ENCODE results near the gene LFNG. TPM values are rescaled to one million over a fixed set of nuclear protein-coding genes. Genes with fewer than 3 reads are reported as not detected.

Gene LFNG
- polyA plus RNA-seq, 2 donors = 12.0 to 13.7 TPM

- Histone ChIP-seq H3K4me1 (ENCODE audit: control insufficient read depth in 2 of 2, insufficient read depth in 2 of 2, low read length in 1 of 2) (peaks cover 9 to 17% of the 10 kb centered on the region in 2 donors), H3K27me3 (ENCODE audit: control insufficient read depth in 1 of 2, insufficient read depth in 2 of 2, low read length in 2 of 2) (no peaks in the 10 kb centered on the region), H3K36me3 (ENCODE audit: control insufficient read depth in 2 of 2, insufficient read depth in 2 of 2, low read length in 1 of 2) (no peaks in the 10 kb centered on the region), H3K9me3 (ENCODE audit: control insufficient read depth in 2 of 2, insufficient read depth in 1 of 2, low read depth in 1 of 2, low read length in 1 of 2) (no peaks in the 10 kb centered on the region), H3K27ac (ENCODE audit: low read depth in 2 of 2, low read length in 1 of 2) (no peak within 1 kb of the TSS), H3K4me3 (ENCODE audit: low read depth in 1 of 2, low read length in 2 of 2) (no peak within 1 kb of the TSS)
- WGBS, 2 donors = 59 to 76% methylated on average over 7 to 14 of the region's 16 CpGs
These were observed 43.3 kb upstream of the LFNG start, which contains the start of gene GRIFIN for GRCh38 chr7:2476298-2476697. TSS of gene GRIFIN (minus strand) at chr7:2476398. CDS start at chr7:2476383, 15 bp downstream.

- WGBS, 2 donors = 76 to 81% methylated on average over 25 of the region's 25 CpGs
- no peak overlapping the region for H3K4me3 ChIP-seq (ENCODE audit: low read depth in 1 of 2, low read length in 2 of 2)
- no peaks in the 10 kb centered on the region for H3K36me3 ChIP-seq (ENCODE audit: control insufficient read depth in 2 of 2, insufficient read depth in 2 of 2, low read length in 1 of 2)
- no peaks in the 10 kb centered on the region for H3K27me3 ChIP-seq (ENCODE audit: control insufficient read depth in 1 of 2, insufficient read depth in 2 of 2, low read length in 2 of 2)
- H3K27ac ChIP-seq (ENCODE audit: low read depth in 2 of 2, low read length in 1 of 2) = no peak overlapping the region
- H3K4me1 ChIP-seq (ENCODE audit: control insufficient read depth in 2 of 2, insufficient read depth in 2 of 2, low read length in 1 of 2) = peaks cover 6 to 13% of the 10 kb centered on the region in 2 donors
- H3K9me3 ChIP-seq (ENCODE audit: control insufficient read depth in 2 of 2, insufficient read depth in 1 of 2, low read depth in 1 of 2, low read length in 1 of 2) = no peaks in the 10 kb centered on the region
These were observed 42.7 kb upstream of the LFNG start for GRCh38 chr7:2476776-2477446.

GRCh38 chr7:2477447-2478398 is 41.9 kb upstream of the LFNG start:
- Histone ChIP-seq H3K36me3 (ENCODE audit: control insufficient read depth in 2 of 2, insufficient read depth in 2 of 2, low read length in 1 of 2) (no peaks in the 10 kb centered on the region), H3K4me3 (ENCODE audit: low read depth in 1 of 2, low read length in 2 of 2) (no peak overlapping the region), H3K27me3 (ENCODE audit: control insufficient read depth in 1 of 2, insufficient read depth in 2 of 2, low read length in 2 of 2) (no peaks in the 10 kb centered on the region), H3K4me1 (ENCODE audit: control insufficient read depth in 2 of 2, insufficient read depth in 2 of 2, low read length in 1 of 2) (peaks cover 6 to 13% of the 10 kb centered on the region in 2 donors), H3K27ac (ENCODE audit: low read depth in 2 of 2, low read length in 1 of 2) (no peak overlapping the region), H3K9me3 (ENCODE audit: control insufficient read depth in 2 of 2, insufficient read depth in 1 of 2, low read depth in 1 of 2, low read length in 1 of 2) (peaks cover 0 to 3% of the 10 kb centered on the region in 2 donors)
- 36 to 37% methylated on average over 33 to 34 of the region's 34 CpGs for WGBS, 2 donors

- no peaks in the 10 kb centered on the region for H3K27me3 ChIP-seq (ENCODE audit: control insufficient read depth in 1 of 2, insufficient read depth in 2 of 2, low read length in 2 of 2)
- H3K9me3 ChIP-seq (ENCODE audit: control insufficient read depth in 2 of 2, insufficient read depth in 1 of 2, low read depth in 1 of 2, low read length in 1 of 2) = peaks cover 0 to 9% of the 10 kb centered on the region in 2 donors
- H3K4me3 ChIP-seq (ENCODE audit: low read depth in 1 of 2, low read length in 2 of 2) = no peak overlapping the region
- H3K36me3 ChIP-seq (ENCODE audit: control insufficient read depth in 2 of 2, insufficient read depth in 2 of 2, low read length in 1 of 2) = no peaks in the 10 kb centered on the region
- H3K4me1 ChIP-seq (ENCODE audit: control insufficient read depth in 2 of 2, insufficient read depth in 2 of 2, low read length in 1 of 2) = peaks cover 6 to 13% of the 10 kb centered on the region in 2 donors
- WGBS, 2 donors = 28 to 39% methylated on average over 10 to 11 of the region's 11 CpGs
- no peak overlapping the region for H3K27ac ChIP-seq (ENCODE audit: low read depth in 2 of 2, low read length in 1 of 2)
These were observed 41.2 kb upstream of the LFNG start for GRCh38 chr7:2478399-2478785.

- no peak overlapping the region for H3K4me3 ChIP-seq (ENCODE audit: low read depth in 1 of 2, low read length in 2 of 2)
- no peak overlapping the region for H3K27ac ChIP-seq (ENCODE audit: low read depth in 2 of 2, low read length in 1 of 2)
- 48 to 63% methylated on average over 18 to 19 of the region's 19 CpGs for WGBS, 2 donors
These were observed 40.8 kb upstream of the LFNG start for GRCh38 chr7:2478800-2479199.

GRCh38 chr7:2479276-2480069 is 40.1 kb upstream of the LFNG start:
- H3K4me3 ChIP-seq (ENCODE audit: low read depth in 1 of 2, low read length in 2 of 2) = no peak overlapping the region
- no peak overlapping the region for H3K27ac ChIP-seq (ENCODE audit: low read depth in 2 of 2, low read length in 1 of 2)
- WGBS, 2 donors = 68 to 79% methylated on average over 16 of the region's 16 CpGs
- peaks cover 0 to 9% of the 10 kb centered on the region in 2 donors for H3K9me3 ChIP-seq (ENCODE audit: control insufficient read depth in 2 of 2, insufficient read depth in 1 of 2, low read depth in 1 of 2, low read length in 1 of 2)
- no peaks in the 10 kb centered on the region for H3K27me3 ChIP-seq (ENCODE audit: control insufficient read depth in 1 of 2, insufficient read depth in 2 of 2, low read length in 2 of 2)
- H3K4me1 ChIP-seq (ENCODE audit: control insufficient read depth in 2 of 2, insufficient read depth in 2 of 2, low read length in 1 of 2) = peaks cover 6 to 13% of the 10 kb centered on the region in 2 donors
- no peaks in the 10 kb centered on the region for H3K36me3 ChIP-seq (ENCODE audit: control insufficient read depth in 2 of 2, insufficient read depth in 2 of 2, low read length in 1 of 2)

More at GRCh38 chr7:2478800-2479199, 40.8 kb upstream of the LFNG start:
- Histone ChIP-seq H3K4me1 (ENCODE audit: control insufficient read depth in 2 of 2, insufficient read depth in 2 of 2, low read length in 1 of 2) (peaks cover 6 to 13% of the 10 kb centered on the region in 2 donors), H3K9me3 (ENCODE audit: control insufficient read depth in 2 of 2, insufficient read depth in 1 of 2, low read depth in 1 of 2, low read length in 1 of 2) (peaks cover 0 to 9% of the 10 kb centered on the region in 2 donors), H3K27me3 (ENCODE audit: control insufficient read depth in 1 of 2, insufficient read depth in 2 of 2, low read length in 2 of 2) (no peaks in the 10 kb centered on the region), H3K36me3 (ENCODE audit: control insufficient read depth in 2 of 2, insufficient read depth in 2 of 2, low read length in 1 of 2) (no peaks in the 10 kb centered on the region)

- Histone ChIP-seq H3K4me1 (ENCODE audit: control insufficient read depth in 2 of 2, insufficient read depth in 2 of 2, low read length in 1 of 2) (peaks cover 6 to 13% of the 10 kb centered on the region in 2 donors), H3K27me3 (ENCODE audit: control insufficient read depth in 1 of 2, insufficient read depth in 2 of 2, low read length in 2 of 2) (no peaks in the 10 kb centered on the region), H3K9me3 (ENCODE audit: control insufficient read depth in 2 of 2, insufficient read depth in 1 of 2, low read depth in 1 of 2, low read length in 1 of 2) (peaks cover 0 to 9% of the 10 kb centered on the region in 2 donors), H3K36me3 (ENCODE audit: control insufficient read depth in 2 of 2, insufficient read depth in 2 of 2, low read length in 1 of 2) (no peaks in the 10 kb centered on the region), H3K4me3 (ENCODE audit: low read depth in 1 of 2, low read length in 2 of 2) (no peak overlapping the region), H3K27ac (ENCODE audit: low read depth in 2 of 2, low read length in 1 of 2) (no peak overlapping the region)
- WGBS, 2 donors = 58 to 67% methylated on average over 21 of the region's 21 CpGs
These were observed 39.5 kb upstream of the LFNG start for GRCh38 chr7:2480070-2480408.

GRCh38 chr7:2481195-2481594 is 38.4 kb upstream of the LFNG start:
- Histone ChIP-seq H3K9me3 (ENCODE audit: control insufficient read depth in 2 of 2, insufficient read depth in 1 of 2, low read depth in 1 of 2, low read length in 1 of 2) (peaks cover 0 to 9% of the 10 kb centered on the region in 2 donors), H3K36me3 (ENCODE audit: control insufficient read depth in 2 of 2, insufficient read depth in 2 of 2, low read length in 1 of 2) (no peaks in the 10 kb centered on the region), H3K27ac (ENCODE audit: low read depth in 2 of 2, low read length in 1 of 2) (no peak overlapping the region), H3K4me1 (ENCODE audit: control insufficient read depth in 2 of 2, insufficient read depth in 2 of 2, low read length in 1 of 2) (peaks cover 6 to 13% of the 10 kb centered on the region in 2 donors), H3K4me3 (ENCODE audit: low read depth in 1 of 2, low read length in 2 of 2) (no peak overlapping the region), H3K27me3 (ENCODE audit: control insufficient read depth in 1 of 2, insufficient read depth in 2 of 2, low read length in 2 of 2) (no peaks in the 10 kb centered on the region)
- 79 to 88% methylated on average over 4 of the region's 4 CpGs for WGBS, 2 donors
